Activated CD4-positive, alpha-beta T cell treated with anti-CD3 and anti-CD28 coated beads, Interleukin-2, amount 50 U/mL, for 1 hour (primary cell): ENCODE results near the gene TAS1R3.

Source experiments
- DNase-seq: peaks from one replicate; pipeline ENCODE4 v3.0.0-alpha.2; 2020

TAS1R3 gene

DNA sequence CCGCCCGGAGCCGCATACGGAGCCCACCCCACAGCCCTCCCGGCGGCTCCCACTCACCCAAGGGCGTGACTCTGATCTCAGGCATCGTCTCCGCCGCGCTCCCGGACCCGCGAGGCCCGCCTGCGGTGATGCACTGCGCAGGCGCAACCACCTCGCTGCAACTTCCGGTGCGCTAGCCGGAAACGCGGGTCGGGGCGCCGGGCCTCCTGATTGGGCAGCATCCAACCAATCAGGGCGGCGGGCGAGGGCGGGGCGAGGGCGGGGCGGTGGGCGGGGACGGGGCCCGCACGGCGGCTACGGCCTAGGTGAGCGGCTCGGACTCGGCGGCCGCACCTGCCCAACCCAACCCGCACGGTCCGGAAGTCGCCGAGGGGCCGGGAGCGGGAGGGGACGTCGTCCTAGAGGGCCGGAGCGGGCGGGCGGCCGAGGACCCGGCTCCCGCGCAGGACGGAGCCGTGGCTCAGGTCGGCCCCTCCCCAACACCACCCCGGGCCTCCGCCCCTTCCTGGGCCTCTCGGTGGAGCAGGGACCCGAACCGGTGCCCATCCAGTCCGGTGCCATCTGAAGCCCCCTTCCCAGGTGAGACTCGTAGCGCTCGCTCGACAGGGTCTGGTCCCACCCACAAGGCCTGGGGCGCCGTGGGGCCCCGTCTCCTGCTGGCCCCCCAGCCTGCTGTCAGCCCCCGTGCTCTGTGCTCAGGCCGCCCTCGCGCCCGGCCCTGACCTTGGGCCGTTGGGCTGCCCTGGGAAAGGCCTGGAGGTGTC lies 6.4 kb upstream of the TAS1R3 start, which contains the start of the genes CPTP and INTS11:
CPTP (plus strand) TSS at position 279 of the 764 bp plus-strand sequence. CDS start 2,109 bp downstream, outside the sequence.
INTS11 (minus strand) TSS at position 137 of the 764 bp plus-strand sequence; CDS start at position 85, 52 bp downstream.
- peak; percentile 96 for DNase-seq

GRCh38 chr1:1325288-1326074 lies 5.6 kb upstream of the TAS1R3 start:
- no peak for DNase-seq

GRCh38 chr1:1326075-1326605 lies 4.9 kb upstream of the TAS1R3 start:
- no peak for DNase-seq

DNA sequence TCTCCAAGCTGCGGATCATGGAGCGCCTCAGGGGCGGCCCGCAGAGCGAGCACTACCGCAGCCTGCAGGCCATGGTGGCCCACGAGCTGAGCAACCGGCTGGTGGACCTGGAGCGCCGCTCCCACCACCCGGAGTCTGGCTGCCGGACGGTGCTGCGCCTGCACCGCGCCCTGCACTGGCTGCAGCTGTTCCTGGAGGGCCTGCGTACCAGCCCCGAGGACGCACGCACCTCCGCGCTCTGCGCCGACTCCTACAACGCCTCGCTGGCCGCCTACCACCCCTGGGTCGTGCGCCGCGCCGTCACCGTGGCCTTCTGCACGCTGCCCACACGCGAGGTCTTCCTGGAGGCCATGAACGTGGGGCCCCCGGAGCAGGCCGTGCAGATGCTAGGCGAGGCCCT lies 3.8 kb upstream of the TAS1R3 start:
- DNase-seq = no peak

DNA sequence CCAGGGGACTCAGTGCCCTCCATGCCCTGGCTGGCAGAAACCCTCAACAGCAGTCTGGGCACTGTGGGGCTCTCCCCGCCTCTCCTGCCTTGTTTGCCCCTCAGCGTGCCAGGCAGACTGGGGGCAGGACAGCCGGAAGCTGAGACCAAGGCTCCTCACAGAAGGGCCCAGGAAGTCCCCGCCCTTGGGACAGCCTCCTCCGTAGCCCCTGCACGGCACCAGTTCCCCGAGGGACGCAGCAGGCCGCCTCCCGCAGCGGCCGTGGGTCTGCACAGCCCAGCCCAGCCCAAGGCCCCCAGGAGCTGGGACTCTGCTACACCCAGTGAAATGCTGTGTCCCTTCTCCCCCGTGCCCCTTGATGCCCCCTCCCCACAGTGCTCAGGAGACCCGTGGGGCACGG lies 2.8 kb upstream of the TAS1R3 start:
- no peak for DNase-seq

DNA sequence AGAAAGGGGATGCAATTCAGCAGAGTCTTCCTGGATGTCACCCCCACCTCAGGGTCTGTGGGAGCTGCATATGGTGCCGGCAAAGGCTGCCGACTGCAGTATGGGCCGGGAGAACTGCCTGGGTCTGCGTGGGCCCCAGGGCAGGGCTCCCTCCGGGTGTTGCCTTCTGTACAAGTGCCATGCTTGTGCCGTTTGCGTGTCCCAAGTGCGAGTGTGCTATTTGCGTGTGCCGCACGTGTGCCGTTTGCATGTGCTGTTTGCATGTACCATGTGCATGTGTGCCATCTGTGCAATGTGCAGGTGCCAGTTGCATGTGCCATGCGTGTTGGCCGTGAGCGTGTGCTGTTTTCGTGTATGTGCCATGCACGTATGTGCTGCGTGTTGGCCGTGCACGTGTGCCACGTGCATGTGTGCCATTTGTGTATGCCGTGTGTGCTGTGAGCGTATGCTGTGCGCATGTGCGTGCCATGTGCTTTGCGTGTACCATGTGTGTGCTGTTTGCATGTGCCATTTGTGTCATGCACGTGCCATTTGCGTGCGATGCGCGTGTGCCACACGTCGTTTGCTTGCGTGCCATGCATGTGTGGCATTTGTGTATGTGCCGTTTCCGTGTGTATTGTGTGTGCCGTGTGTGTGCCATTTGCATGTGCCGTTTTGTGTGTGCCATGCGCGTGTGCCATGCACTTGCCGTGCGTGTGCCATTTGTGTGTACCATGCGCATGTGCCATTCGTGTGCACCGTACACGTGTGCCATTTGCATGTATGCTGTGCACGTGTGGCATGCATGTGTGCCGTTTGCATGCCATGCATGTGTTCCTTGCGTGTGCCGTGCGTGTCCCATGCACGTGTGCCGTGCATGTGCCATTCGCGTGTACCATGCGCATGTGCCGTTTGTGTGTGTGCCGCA lies 1.5 kb upstream of the TAS1R3 start:
- no peak for DNase-seq

GRCh38 chr1:1330366-1331067 lies 563 bp upstream of the TAS1R3 start:
- DNase-seq = no peak

GRCh38 chr1:1332031-1332755 lies 1.1 kb downstream of the TAS1R3 start:
- DNase-seq = no peak

GRCh38 chr1:1332774-1333480 lies 1.8 kb downstream of the TAS1R3 start:
- no peak for DNase-seq

- no peak for DNase-seq
These were observed 2.6 kb downstream of the TAS1R3 start for GRCh38 chr1:1333551-1334241.

- DNase-seq = no peak
These were observed 3.8 kb downstream of the TAS1R3 start for GRCh38 chr1:1334835-1335234.

GRCh38 chr1:1335283-1335682 lies 4.2 kb downstream of the TAS1R3 start:
- no peak for DNase-seq

- no peak for DNase-seq
These were observed 4.7 kb downstream of the TAS1R3 start for GRCh38 chr1:1335792-1336248.

DNA sequence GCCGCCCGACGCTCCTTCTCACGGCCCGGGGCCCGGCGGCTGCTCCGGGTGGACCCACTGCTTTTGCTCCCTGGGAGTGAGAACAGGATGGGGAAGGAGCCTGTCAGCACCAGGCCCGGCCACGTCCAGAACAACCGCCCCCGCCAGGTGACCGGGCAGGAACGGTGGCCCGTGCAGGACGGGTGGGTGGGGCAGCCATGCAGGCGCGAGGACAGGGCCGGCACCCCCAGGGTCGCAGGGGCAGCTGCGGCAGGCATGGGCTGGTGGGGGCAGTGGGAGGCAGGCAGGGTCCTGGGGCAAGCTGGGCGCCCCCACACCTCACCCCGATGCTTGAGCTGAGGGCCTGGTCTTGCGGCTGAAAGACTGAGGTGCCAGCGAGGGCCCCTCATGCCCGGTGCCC lies 5.4 kb downstream of the TAS1R3 start:
- no peak for DNase-seq

DNA sequence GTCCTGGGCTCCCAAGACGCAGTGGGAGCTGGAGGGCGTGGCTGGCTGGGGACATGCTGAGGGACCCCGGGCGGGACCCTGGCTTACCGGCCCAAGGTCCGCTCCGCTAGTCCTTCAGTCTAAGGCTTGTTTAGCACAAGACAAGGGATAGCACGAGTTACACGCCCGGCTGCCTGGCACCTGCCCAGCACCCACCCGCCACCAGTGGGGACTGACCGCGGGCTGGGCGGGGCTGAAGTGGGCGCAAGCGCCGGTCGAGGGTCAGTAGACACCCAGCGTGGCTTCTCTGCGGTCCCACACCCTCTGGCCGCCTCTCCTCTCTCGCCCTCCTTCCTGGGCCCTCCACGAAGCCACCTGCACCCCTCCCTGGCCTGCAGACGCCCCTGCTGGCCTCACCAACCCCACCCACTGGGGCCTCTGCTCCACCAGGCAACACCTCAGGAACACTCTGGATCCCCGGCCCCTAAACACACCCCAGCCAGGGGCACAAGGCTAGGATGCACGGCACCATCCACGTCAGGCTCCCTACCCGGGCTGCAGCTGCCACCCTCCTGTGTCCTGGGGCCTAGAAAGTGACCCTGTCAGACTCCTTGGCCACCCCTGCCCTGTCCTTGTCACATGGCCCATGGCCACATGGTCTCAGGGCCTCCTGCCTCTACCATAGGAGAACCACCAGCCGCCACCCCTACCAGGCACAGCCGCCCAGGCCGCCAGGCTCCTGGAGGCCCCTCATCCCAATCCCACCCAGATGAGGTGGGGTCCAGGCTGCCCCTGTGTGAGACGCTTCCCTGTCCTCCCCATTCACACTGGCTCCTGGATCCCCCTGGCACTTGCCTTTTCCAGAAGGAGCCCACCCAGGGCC lies 6.1 kb downstream of the TAS1R3 start:
- no peak for DNase-seq

DNA sequence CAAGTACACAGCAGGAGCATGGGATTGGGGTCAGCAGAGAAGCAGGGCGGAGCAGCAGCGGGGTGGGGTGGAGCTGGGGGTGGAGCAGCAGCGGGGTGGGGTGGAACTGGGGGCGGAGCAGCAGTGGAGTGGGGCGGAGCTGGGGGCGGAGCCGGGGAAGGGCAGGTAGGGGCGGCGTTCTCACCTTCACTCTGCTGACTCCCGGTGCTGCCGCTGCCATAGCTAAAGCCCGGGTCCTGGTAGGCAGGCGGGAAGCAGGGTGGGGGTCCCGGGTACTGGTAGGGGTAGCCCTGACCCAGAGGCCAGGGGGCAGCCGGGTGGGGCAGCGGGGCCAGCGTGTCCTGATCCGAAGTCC lies 6.7 kb downstream of the TAS1R3 start:
- peak; percentile 37 for DNase-seq

GRCh38 chr1:1338278-1338677 lies 7.2 kb downstream of the TAS1R3 start:
- no peak for DNase-seq

DNA sequence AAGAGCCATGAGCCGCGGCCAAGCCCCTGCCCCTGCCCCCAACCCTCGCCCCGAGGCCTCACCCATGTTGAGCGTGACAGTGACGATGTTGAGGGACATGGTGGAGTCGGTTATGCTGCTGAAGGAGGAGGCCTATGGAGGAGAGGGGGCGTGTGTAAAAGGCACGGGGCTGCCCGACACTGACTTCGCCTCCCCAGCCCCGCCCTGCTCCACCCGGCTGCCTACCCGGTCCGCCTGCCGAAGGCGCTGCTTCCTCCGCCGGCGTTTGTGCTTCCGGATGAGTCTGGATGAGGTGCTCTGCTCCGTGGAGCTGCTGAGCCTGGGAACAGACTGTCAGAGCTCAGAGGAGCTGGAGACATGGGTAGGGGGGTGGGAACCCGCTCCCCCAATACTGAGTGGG lies 9.1 kb downstream of the TAS1R3 start:
- no peak for DNase-seq
